GM19468 (cell line): ENCODE measurements around the gene MOK.

Experiments
- ATAC-seq: cut with Tn5 transposase; IDR thresholded peaks from one replicate; pipeline ENCODE4 v1.9.1; 2021; ENCODE audit warnings: mild to moderate bottlenecking, moderate library complexity, moderate number of reproducible peaks; ENCODE audit not compliant: unreplicated experiment; ENCODE audit errors: extremely low read depth

The MOK gene

DNA sequence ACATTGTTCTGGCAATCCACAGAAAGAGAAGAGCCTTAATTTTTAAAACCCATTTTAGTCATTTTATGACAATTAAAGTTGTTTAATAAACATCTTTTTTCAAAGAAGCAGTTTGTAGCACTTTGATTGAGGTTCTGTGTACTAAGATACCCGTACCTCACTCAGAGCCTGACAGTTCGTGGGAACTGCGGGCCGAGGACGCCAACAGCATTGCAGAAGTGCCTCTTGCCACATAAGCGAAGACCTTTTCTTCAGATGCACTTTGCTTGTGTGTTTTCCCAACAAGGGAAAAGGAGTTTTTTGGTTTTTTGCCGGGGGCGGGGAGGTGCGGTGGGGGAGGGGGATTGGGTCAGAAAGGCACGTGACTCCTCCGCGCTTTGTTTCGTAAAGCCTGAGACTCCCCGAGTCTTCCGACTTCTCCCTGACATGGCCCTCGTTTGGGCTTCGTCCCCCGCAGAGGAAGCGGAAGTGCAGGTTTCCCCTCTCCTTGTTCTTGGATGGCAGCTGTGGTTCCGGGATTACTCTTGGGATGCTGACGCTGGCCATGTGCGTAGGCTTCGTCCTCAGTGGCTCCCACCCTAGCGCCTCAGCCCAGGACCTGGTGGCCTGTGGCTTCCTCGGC is 94.4 kb downstream of the MOK start:
- ATAC-seq, result no peak

DNA sequence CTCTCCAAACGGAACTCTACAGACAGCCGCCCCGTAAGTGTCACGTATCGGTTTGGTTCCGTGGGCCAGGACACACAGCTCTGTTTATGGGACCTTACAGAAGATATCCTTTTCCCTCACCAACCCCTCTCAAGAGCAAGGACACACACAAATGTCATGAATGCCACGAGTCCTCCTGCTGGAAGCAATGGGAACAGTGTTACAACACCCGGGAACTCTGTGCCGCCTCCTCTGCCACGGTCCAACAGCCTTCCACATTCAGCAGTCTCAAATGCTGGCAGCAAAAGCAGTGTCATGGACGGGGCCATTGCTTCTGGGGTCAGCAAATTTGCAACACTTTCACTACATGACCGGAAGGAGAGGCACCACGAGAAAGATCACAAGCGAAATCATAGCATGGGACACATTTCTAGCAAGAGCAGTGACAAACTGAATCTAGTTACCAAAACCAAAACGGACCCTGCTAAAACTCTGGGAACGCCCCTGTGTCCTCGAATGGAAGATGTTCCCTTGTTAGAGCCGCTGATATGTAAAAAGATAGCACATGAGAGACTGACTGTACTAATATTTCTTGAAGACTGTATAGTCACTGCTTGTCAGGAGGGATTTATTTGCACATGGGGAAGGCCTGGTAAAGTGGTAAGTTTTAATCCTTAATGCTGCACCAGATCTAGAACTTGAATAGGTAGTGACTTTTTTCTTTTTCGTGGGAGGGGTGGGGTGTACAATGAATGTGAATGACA is 95.6 kb downstream of the MOK start:
- ATAC-seq, result no peak

DNA sequence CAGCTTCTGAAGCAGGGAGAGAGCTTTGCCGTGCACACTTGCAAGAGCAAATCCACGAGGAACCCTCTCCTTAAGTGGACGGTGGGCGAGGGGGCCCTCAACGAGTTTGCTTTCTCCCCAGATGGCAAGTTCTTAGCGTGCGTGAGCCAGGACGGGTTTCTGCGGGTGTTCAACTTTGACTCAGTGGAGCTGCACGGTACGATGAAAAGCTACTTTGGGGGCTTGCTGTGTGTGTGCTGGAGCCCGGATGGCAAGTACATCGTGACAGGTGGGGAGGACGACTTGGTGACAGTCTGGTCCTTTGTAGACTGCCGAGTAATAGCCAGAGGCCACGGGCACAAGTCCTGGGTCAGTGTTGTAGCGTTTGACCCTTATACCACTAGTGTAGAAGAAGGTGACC is 96.2 kb downstream of the MOK start:
- ATAC-seq, result no peak

DNA sequence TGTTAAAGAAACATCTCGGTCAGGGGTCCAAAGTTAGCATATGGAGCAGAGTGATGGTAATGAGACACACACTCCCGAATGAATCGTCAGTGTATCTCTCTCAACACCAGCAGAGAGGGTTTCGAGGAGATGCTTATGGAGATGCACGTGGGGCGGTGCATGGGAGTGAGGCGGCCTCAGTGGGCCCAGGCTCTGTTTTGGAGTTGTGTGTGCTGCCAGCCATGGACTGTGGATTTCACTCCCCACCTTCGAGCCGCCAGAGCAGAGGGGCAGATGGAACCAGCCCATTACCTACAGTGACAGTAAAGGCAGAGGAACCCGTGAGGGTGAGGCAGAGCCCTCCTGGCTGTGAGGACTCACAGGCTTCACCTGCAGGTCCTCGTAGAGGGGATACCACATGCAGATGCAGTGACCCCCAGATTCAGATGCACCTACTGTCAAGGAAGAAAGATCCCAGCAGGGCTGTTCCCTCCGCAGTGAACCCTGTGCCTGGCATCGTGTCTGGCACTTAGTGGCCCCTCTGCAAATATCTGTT is 97.1 kb downstream of the MOK start:
- ATAC-seq, result no peak

DNA sequence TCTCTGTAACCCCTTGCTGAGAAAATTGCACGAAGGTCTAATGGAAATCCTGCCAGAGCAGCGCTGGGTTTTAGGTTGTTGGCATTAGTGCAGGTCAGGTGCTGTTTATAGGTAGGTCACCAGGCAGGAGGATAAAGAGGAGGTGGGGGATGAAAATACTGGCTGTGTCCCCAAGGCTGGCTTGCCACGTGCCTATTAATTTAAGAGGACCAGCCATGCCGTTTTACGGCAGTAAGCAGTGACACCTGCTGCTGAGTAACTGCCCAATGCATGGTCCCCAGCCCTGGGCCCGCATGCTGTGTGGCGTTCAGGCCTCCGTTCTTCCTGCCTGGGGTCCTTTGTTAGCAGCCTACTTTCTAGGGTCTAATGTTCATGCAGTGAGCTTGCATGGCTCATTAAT is 98.0 kb downstream of the MOK start:
- no peak for ATAC-seq

DNA sequence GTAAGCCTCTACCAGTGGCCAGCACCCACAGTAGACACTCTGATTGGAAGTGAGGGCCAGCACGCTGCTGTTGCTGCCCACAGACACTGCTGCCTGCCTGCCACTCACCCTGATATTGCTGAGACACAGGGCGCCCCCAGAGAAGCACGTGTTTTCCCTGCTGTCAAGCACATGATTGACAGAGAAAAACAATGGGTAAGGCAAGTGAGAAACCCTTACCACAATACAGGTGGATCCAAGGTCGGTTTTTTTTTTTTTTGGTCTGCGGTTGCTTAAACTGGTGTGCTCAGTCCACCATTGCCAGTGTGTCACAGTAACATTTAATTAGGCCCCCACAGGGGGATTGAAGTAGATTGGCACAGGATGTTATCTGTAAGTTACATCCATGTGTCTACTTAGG is 99.4 kb downstream of the MOK start:
- ATAC-seq, result no peak

DNA sequence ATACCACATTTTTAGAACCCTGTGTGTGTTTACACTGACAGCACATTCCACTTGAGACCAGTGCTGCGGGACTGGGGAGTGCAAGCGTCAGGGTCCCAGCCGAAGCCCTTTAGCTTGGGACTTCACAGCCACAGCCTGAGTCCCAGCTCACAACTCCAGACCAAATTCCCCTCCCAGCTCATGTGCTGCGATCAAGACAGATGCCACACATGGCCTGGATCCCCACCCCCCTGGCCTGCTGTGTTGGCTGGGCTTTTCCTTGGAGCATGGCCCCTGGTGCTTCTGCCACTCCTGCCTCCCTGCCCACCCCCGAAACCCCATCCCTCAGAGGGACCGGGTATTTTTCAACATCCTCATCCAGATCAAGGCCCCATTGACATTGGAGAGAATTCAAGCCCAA is 101.6 kb downstream of the MOK start:
- no peak for ATAC-seq

DNA sequence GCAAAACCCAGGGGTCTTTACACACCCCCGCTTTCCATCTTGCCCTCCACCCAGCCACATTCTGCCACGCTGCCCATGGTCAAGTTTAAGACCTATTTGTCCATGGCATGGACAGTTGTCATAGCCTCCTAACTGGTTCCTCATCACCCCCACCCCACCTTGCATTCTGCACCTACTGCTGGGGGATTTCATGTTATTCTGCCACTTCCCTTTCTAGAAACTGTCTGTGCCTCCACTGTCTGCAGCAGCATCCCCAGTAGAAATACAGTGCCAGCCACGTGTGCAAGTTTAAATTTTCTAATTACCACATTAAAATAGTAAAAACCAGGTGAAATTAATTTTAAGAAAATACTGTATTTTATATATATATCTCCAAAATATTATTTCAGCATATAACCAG is 102.0 kb downstream of the MOK start:
- no peak for ATAC-seq

DNA sequence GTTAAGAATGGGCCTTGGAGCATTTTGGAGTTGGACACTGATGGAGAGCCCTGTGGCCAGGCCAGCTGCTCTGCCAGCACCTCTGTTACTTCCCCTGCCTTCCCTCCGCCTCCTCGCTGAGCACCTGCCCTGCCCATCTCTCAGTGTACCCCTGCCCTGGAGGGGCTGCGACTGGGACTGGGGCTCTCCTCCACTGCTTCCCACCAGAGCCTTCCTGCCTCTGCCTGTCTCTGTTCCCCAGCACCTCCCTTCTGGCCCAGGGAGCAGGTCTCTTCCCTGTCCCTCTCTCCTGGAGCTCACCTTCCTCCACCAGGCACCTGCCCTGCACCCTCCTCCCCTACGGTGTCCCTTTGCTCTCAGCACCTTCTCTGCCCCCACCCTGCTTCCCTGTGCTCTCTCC is 103.2 kb downstream of the MOK start:
- no peak for ATAC-seq

DNA sequence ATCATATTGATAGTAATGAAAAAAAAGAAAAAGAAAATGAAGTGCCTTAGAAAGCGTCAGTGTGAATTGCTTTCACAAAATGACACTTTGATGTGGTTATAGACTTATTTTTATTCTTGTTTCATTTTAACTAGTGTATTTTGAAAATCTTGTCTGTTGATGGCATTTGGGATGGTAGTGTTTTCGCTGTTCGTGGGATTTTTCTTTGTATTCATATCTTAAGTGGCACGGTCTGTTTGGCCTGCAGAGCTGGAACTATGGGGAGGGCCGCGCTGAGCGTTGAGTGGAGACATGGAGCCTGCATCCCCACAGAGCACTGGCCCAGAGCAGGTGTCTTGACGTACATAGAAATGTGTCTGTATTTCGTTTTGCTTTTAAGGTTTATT is 103.6 kb downstream of the MOK start:
- no peak for ATAC-seq

DNA sequence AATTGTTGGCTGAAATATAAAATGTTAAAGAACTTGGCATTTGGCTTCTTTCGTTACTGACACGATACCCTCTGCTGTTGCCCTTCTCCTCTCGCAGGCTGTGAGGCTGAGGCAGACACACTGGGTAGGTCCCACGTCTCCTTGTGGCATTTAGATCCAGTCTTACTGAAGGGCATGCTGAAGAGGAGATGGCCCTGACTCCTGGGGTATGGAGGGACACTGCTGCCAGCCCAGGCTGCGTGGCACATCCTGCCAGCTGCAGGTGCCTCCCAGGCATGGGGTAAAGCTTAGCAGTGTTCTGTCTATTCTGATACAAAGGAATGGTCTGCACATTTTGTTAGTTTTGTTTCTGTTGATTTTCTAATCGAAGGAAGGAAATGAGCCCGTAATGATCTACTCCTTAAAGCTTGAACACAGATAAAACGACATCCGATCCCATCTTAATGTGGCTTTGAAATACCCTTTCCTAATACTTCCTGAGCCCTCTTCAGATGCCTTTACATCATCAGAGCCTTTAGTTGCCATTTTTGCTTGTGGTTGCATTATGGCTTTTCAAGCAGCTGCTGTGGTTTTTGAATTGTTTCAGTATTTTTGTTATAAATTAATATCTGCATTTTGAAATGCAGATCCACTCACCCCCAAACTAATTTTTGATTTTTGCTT is 104.1 kb downstream of the MOK start:
- no peak for ATAC-seq

DNA sequence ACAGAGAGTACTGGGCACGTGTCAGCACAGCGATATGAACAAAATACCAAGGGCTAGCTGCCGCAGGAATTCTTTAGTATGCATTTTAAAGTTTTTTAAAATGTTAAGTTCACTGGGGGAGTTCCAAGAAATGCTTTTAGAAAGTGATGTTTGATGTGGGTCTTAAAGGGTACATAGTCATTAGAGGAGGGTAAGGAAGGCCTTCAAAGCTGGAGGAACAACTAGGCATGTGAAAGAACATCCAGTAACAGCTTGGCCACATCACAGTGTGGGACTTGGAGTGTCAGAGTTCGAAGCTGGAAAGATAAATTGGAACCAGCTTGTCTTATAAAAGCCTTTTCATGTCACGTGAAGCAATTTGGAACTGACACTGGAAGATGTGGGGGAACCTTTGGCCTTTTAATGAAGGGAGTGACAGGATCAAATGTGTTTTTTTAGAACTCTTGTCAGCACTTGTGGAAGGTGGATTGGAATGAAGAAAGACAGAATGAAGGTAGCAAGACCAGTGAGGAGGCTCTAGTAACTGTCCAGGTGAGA is 107.6 kb downstream of the MOK start:
- no peak for ATAC-seq

DNA sequence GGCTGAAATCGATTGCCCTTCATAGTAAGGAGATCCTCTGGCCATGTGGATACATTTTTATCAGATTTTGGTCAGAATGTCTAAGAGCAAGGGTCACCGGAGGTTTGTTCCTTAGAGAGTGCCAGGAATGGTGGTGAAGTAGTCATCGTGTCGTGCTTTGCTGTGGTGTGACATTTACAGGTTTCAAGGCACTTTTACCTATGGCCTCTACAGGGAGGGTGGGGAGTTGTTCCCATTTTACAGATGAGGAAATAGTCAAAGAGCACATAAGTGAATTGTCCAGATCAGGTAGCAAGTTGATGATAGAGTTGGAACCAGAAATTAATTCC is 108.1 kb downstream of the MOK start:
- no peak for ATAC-seq

DNA sequence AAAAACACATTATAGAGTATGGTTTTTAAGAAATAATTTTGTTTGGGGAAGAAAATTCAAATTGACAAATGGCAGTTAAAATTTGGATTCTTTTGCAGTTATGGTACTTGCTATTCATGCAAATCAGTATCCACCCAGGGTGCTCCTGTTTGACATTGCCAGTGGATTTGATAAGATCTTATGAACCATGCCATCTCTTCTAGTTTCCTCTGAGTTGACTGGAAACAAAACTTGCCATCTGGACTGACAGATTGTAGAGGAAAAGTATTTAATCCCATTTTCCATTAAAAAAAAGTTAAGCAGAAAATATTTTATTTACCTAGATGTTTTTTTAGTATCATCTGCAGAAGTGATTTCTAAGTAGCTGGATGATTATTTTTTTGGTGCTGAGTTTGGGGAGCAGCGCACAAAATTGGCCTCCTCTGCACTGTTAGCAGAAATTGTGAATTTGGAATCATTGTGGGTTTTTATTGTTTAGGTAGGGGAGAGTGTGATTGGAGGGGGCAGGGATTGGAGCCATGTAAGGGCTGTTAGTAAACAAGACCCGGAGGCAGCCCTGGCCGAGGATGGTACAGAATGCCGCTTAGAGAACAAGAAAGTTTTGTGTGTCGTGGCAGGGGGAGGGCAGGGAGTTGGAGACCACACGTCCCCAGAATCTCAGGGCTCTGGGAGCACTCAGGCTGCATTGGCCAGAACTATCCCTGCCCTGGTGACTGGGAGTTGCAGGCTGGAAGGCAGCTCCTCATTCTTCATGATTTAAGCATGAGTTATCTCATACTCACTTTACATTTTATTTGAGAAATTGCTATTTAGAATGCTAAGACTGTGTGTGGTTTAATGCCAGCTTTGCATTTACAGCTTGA is 108.7 kb downstream of the MOK start:
- no peak for ATAC-seq

DNA sequence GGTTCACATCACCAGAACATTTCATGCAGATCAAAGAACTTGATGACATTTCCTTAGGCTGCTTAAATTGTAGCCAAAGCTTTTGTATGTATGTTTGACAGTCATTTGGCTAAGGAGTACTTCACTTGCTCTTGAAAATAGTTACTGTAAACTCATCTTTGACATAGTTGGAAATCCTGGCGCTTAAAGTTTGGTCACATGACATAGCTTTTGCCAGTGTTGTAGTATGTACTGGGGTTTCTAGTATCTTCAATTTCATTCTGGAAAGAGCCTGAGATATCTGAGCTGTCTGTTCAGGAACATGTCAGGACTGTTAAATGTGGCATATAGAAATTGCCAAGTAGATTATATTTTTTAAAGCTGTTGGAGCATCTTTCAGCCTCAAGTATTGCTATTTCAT is 109.5 kb downstream of the MOK start:
- ATAC-seq, result no peak

DNA sequence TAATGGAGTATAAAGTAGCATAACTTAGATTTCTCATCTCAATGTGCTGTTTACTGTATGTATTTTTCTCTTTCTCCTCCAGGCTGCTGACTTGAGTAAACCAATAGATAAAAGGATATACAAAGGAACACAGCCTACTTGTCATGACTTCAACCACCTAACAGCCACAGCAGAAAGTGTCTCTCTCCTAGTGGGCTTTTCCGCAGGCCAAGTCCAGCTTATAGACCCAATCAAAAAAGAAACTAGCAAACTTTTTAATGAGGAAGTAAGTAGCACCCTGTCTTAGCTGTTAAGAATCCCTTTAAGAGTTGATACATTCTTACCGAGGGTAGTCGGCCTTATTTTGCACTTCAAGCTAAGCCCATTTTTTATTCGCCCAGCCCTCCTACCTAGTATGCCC is 110.1 kb downstream of the MOK start:
- no peak for ATAC-seq

DNA sequence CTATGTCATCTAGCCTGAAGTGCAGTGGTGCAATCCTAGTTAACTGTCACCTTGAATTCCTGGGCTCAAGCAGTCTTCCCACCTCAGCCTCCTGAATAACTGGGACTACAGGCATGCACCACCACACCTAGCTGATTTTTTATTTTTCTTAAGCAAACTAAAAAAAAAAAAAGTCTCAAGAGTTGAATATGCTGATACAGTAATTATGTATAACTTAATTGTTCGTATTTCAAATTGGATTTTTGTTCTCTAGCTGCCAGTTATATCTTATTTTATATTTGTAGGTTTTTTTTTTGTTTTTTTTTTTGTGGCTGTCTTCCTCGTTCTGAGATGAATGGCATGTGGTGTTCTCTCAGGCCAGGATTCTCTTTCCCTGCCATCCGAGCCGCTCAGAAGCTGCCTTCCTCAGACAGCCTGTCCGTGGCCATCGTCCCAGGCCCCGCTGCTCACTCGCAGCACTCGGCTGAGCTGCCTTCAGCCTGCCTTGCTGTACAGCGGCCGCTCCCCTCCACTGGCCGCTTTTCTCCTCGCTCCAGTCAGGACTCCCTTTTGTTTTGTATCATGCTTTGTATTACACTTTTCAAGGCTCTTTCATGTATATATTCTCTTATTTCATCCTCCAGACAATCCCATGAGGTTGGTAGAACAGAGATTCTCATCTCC is 112.0 kb downstream of the MOK start:
- no peak for ATAC-seq

DNA sequence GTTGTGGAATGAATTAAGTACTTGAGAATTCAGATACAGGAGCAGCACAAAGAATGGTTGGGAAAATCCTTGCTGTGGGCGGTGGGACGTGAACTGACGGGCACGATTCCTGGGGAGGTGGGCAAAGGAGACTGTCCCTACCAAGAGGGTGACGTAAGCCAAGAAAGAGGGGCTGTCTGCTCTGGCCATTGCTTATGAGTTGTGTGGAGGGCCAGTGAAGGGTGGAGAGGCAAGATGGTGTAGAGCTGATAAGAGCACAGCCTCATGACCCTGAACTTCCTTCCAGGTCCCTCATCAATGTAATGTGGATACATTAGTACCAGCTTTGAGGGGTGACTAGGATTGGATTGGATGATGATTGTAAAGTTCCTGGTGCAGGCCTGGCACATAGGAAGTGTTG is 115.1 kb downstream of the MOK start:
- no peak for ATAC-seq

DNA sequence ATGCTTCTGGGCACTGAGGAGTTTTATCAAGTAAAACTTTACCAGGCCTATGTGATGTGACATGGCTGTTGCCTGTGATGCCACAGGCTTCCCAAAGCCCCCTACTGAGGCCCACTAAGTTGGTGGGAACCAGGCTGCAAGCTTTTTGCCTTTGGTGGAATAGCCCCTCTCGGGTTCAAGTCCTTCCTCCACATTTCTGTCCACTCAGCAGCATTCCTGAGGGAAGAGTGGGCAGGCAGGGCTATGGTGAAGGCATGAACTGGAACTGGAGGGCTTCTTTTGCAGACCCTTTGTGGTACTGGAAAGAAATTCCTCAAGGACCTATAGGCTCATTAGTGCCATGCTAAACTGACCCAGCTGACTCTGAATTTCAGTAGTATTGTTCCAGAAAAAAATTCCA is 116.8 kb downstream of the MOK start:
- ATAC-seq, result no peak

DNA sequence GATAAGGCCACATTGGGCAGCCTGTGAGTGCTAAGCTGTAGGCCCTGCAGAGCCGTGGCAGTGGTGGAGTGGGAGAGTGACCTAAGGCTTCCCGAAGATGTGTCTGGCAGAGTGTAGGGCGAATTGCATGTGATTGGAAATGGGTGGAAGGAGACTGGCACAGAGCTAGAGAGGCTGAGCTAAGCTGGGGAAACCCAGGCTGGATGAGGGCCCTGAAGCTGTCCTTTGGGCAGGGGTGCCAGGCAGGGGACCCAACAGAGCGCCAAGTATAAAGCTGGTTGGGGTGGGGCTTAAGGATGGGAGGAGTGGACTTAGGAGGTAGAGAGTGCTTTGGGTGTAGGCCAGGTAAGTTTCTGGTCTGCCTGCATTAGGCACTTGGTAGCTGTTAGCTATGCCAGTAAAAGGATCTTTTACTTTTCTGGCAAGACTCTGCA is 117.4 kb downstream of the MOK start:
- ATAC-seq, result no peak
